ENCODE data around the gene WNT8A. TPM values are rescaled to one million over a fixed set of nuclear protein-coding genes. Genes with fewer than 3 reads are reported as not detected.
"Not testable (repeated sequence)": the region's sequence is repeated elsewhere in the genome, so short reads cannot be mapped to it uniquely, and the experiment has no call there.

WNT8A gene
- total and polyA plus RNA-seq, 7 donors: not detected

GRCh38 chr5:138068742-138069600 lies 14.9 kb upstream of the WNT8A start:
- 18 to 21% methylated on average over 6 of the region's 6 CpGs for WGBS, 2 donors
- TF ChIP-seq POLR2A (IDR thresholded peaks at IDR 0.05): no peak
- peak; percentile 54 to 74 (median 61) for TF ChIP-seq CTCF (IDR thresholded peaks at IDR 0.05)
- no peaks in the 10 kb centered on the region for H3K4me1 ChIP-seq
- peak; percentile 77 for DNase-seq
- H3K36me3 ChIP-seq: no peaks in the 10 kb centered on the region
- no peak overlapping the region for H3K4me3 ChIP-seq
- H3K9me3 ChIP-seq: no peaks in the 10 kb centered on the region
- intact Hi-C loops (cut with DNase I): loop anchor here (1.0 kb wide), 1 partner anchor 33 kb away; no protein-coding TSS in a partner anchor
- H3K27ac ChIP-seq: no peak overlapping the region
- no peaks in the 10 kb centered on the region for H3K27me3 ChIP-seq

- DNase-seq; H3K4me3 ChIP-seq; H3K27ac ChIP-seq; H3K4me1 ChIP-seq; H3K36me3 ChIP-seq; H3K27me3 ChIP-seq; H3K9me3 ChIP-seq; intact Hi-C loops (cut with DNase I): not testable (repeated sequence)
- 90 to 94% methylated on average over 32 of the region's 32 CpGs for WGBS, 2 donors
Measured at GRCh38 chr5:138070026-138070425, 13.8 kb upstream of the WNT8A start.

DNA sequence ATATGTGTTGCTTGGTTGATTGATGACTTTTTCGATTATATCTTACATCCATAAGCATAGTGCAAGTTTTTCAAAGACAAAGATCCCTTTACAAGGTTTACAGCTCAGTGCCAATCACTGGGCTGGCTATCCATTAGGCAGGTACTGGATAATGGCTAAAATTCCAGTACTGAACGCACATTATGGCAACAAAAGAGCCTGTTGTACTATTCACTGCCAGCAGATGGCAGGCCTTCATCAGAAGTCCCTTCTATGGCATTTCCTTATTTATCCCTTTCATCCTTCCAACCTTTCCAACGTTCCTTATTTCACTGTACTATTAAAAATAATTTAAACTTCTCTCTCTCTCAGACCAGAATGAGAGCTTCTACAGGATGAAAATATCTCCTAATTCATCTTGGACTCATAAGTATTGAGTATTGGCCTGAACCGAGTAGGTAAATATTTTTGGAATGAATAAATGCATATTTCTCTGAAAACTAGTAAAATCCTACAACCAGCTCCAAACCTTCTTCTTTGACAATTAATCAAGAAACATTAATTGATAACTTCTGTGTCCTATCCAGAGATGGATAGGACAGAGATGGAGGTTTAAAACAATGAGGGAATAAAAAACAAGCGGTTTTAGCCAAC lies 6.7 kb upstream of the WNT8A start:
- Histone ChIP-seq H3K4me3 (no peak overlapping the region), H3K9me3 (no peaks in the 10 kb centered on the region), H3K36me3 (no peaks in the 10 kb centered on the region), H3K4me1 (peaks cover 0 to 6% (median 0%) of the 10 kb centered on the region in 4 donors), H3K27ac (no peak overlapping the region), H3K27me3 (no peaks in the 10 kb centered on the region)
- WGBS, 2 donors: 34 to 37% methylated on average over 5 of the region's 5 CpGs
- TF ChIP-seq CTCF (IDR thresholded peaks at IDR 0.05): peak; percentile 74 to 86 (median 79)
- no peak for TF ChIP-seq POLR2A (IDR thresholded peaks at IDR 0.05)
- intact Hi-C loops (cut with DNase I): loop anchor here (1.0 kb wide), 1 partner anchor 56 kb away; no protein-coding TSS in a partner anchor
- DNase-seq: peak; percentile 77

- 68 to 76% methylated on average over 1 of the region's 1 CpG for WGBS, 2 donors
Measured at GRCh38 chr5:138078006-138078643, 5.7 kb upstream of the WNT8A start.

More at GRCh38 chr5:138078006-138078643, 5.7 kb upstream of the WNT8A start:
- Histone ChIP-seq H3K9me3 (no peaks in the 10 kb centered on the region), H3K4me3 (no peak overlapping the region), H3K27ac (no peak overlapping the region), H3K4me1 (peaks cover 0 to 6% (median 0%) of the 10 kb centered on the region in 4 donors), H3K27me3 (no peaks in the 10 kb centered on the region), H3K36me3 (no peaks in the 10 kb centered on the region)
- intact Hi-C loops (cut with DNase I): no loop called here
- DNase-seq: no peak
- TF ChIP-seq CTCF (IDR thresholded peaks at IDR 0.05) (no peak), POLR2AphosphoS5 (IDR thresholded peaks at IDR 0.05) (no peak), EP300 (IDR thresholded peaks at IDR 0.05) (no peak), POLR2A (IDR thresholded peaks at IDR 0.05) (no peak)
